Osteoblast (primary cell): ENCODE data around the gene CES3. TPM values are rescaled to one million over a fixed set of nuclear protein-coding genes. Genes with fewer than 3 reads are reported as not detected.
"Not testable (repeated sequence)": the region's sequence is repeated elsewhere in the genome, so short reads cannot be mapped to it uniquely, and the experiment has no call there.

Experiments used
- DNase-seq: peaks from one replicate; pipeline ENCODE4 v3.0.0; 2011; ENCODE audit warnings: low spot score, mixed read lengths; ENCODE audit not compliant: insufficient read length; ENCODE audit errors: missing footprints
- H2AFZ ChIP-seq: 2 replicates; pipeline ENCODE4 v1.6.0; 2011; ENCODE audit warnings: mild to moderate bottlenecking, low read length
- H3K27ac ChIP-seq: 2 replicates; pipeline ENCODE4 v1.5.1; 2011; ENCODE audit warnings: mild to moderate bottlenecking, low read depth, low read length, moderate library complexity
- H3K27me3 ChIP-seq: 2 replicates; pipeline ENCODE4 v1.6.0; 2012; ENCODE audit warnings: mild to moderate bottlenecking, control low read depth, inconsistent platforms, low read length, moderate library complexity; ENCODE audit not compliant: insufficient read depth
- H3K36me3 ChIP-seq: 2 replicates; pipeline ENCODE4 v1.5.1; 2011; ENCODE audit warnings: mild to moderate bottlenecking, low read length, control low read depth, moderate library complexity; ENCODE audit not compliant: insufficient read depth
- H3K4me1 ChIP-seq: 2 replicates; pipeline ENCODE4 v1.5.1; 2011; ENCODE audit warnings: mild to moderate bottlenecking, low read length, control low read depth, moderate library complexity; ENCODE audit not compliant: insufficient read depth
- H3K4me2 ChIP-seq: 2 replicates; pipeline ENCODE4 v1.6.0; 2011; ENCODE audit warnings: mild to moderate bottlenecking, low read length; ENCODE audit not compliant: insufficient read depth
- H3K4me3 ChIP-seq: fragments of 200-600 bp; sonication (generic); 3 replicates; pipeline ENCODE4 v1.5.1; 2012; ENCODE audit warnings: mild to moderate bottlenecking, low read length, inconsistent platforms; ENCODE audit not compliant: insufficient read depth
- H3K79me2 ChIP-seq: 2 replicates; pipeline ENCODE4 v1.6.0; 2012; ENCODE audit warnings: mild to moderate bottlenecking, low read length, control low read depth, inconsistent platforms; ENCODE audit not compliant: insufficient read depth
- H3K9me3 ChIP-seq: 2 replicates; pipeline ENCODE4 v1.5.1; 2011; ENCODE audit warnings: low read depth, low read length, control low read depth
- H4K20me1 ChIP-seq: 2 replicates; pipeline ENCODE4 v1.6.0; 2012; ENCODE audit warnings: mild to moderate bottlenecking, low read length, control low read depth; ENCODE audit not compliant: insufficient read depth
- total RNA-seq: library from RNA; depleted of rRNA; stranded (reverse); fragments of >200 nt; gene quantifications from 2 replicates; pipeline ENCODE4 v1.2.3, GENCODE V29; 2012
- TF ChIP-seq, protein P1 (sequence below): IDR thresholded peaks from 2 replicates; pipeline ENCODE4 v1.5.1; 2011; ENCODE audit warnings: mild to moderate bottlenecking, low read depth, low read length, moderate library complexity; ENCODE audit errors: extremely low read depth

The CES3 gene
- total RNA-seq, 1 donor = not detected

DNA sequence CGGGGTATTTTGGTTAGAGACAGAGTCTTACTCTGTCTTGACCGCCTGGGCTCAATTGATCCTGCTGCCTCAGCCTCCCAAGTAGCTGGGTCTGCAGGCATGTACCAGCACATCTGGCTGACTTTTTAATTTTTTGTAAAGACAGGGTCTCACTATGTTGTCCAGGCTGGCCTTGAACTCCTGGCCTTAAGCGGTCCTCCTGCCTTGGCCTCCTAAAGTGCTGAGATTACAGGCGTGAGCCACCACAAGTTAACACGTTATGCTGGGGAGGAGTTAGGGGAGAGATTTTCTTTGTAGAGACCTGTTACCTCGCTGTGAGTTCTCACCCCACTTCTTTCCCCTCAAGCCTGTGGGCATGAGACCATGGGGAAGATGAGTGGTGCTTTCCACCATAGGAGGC lies 25.5 kb downstream of the CES3 start:
- H3K27me3 ChIP-seq = no peaks in the 10 kb centered on the region
- DNase-seq = no peak
- H3K9me3 ChIP-seq = no peaks in the 10 kb centered on the region
- H3K36me3 ChIP-seq = no peaks in the 10 kb centered on the region
- H3K4me2 ChIP-seq = no peak overlapping the region
- H3K79me2 ChIP-seq = no peaks in the 10 kb centered on the region
- no peak overlapping the region for H2AFZ ChIP-seq
- TF ChIP-seq, protein P1, sequence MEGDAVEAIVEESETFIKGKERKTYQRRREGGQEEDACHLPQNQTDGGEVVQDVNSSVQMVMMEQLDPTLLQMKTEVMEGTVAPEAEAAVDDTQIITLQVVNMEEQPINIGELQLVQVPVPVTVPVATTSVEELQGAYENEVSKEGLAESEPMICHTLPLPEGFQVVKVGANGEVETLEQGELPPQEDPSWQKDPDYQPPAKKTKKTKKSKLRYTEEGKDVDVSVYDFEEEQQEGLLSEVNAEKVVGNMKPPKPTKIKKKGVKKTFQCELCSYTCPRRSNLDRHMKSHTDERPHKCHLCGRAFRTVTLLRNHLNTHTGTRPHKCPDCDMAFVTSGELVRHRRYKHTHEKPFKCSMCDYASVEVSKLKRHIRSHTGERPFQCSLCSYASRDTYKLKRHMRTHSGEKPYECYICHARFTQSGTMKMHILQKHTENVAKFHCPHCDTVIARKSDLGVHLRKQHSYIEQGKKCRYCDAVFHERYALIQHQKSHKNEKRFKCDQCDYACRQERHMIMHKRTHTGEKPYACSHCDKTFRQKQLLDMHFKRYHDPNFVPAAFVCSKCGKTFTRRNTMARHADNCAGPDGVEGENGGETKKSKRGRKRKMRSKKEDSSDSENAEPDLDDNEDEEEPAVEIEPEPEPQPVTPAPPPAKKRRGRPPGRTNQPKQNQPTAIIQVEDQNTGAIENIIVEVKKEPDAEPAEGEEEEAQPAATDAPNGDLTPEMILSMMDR = no peak
- H3K4me1 ChIP-seq = no peaks in the 10 kb centered on the region
- no peaks in the 10 kb centered on the region for H4K20me1 ChIP-seq
- no peak overlapping the region for H3K27ac ChIP-seq
- no peak overlapping the region for H3K4me3 ChIP-seq

DNA sequence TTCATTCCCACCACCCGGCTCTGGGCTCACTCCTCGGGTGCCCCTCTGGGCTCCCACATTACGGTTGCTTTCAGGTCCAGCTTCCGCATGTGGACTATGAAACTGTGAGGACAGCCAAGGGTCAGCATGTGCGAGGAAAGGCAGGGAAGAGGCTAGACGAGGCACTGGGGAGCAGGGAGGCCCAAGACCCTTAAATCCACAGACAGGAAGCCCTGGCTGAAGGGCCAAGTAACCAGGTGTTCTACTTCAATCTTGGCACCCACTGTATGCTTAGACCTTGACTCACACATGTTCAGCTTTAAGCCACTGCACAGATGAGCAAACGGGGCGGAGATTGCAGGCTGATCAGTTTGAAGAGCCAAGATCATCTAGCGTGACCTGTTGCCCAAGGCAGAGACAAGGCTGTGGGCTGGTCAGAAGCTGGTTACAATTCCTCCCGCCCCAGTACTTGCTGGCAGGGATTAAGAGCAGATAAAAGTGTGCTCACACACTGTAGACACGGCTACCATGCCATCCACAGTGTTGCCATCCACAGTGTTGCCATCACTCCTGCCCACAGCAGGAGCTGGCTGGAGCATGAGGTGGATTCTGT lies 27.2 kb downstream of the CES3 start, which contains the start of gene CES4A:
Gene CES4A, plus strand, starts transcription at position 393 of the 592 bp plus-strand sequence. Its CDS starts 184 bp downstream, at position 577.
- H3K4me1 ChIP-seq = no peaks in the 10 kb centered on the region
- no peak within 1 kb of the TSS for H2AFZ ChIP-seq
- no peak within 1 kb of the TSS for H3K4me3 ChIP-seq
- H3K27me3 ChIP-seq = no peaks in the 10 kb centered on the region
- no peaks in the 10 kb centered on the region for H4K20me1 ChIP-seq
- no peaks in the 10 kb centered on the region for H3K79me2 ChIP-seq
- no peak within 1 kb of the TSS for H3K27ac ChIP-seq
- DNase-seq = no peak
- H3K9me3 ChIP-seq = no peaks in the 10 kb centered on the region
- H3K4me2 ChIP-seq = no peak within 1 kb of the TSS
- no peaks in the 10 kb centered on the region for H3K36me3 ChIP-seq
- TF ChIP-seq, protein P1 = no peak

DNA sequence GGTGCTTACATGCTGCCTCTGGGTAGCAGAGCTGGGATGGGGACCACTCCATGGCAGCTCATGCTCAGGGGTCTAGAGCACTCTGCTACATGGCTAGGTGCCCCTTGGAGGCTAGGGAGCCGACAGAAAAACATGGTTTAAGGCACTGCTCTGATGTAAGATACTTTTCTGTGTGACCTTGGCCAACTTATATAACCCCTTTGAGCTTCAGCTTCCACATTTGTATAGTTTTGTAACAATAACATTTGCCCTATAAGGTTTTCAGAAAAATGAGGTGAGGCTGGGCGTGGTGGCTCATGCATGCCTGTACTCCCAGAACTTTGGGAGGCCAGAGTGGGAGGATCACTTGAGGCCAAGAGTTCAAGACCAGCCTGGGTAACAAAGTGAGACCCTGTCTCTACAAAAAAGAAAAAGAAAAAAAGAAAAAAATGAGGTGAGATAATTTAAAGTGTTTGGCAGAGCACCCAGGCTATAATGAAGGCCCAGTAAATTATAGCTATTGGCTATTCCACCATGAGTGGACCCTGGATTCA lies 30.5 kb downstream of the CES3 start:
- Histone ChIP-seq H4K20me1 (no peaks in the 10 kb centered on the region), H3K4me2 (no peak overlapping the region), H3K9me3 (no peaks in the 10 kb centered on the region), H3K79me2 (no peaks in the 10 kb centered on the region), H3K27me3 (no peaks in the 10 kb centered on the region), H3K4me3 (no peak overlapping the region), H3K36me3 (no peaks in the 10 kb centered on the region), H3K4me1 (peaks cover 4% of the 10 kb centered on the region), H3K27ac (no peak overlapping the region), H2AFZ (no peak overlapping the region)
- TF ChIP-seq, protein P1 = no peak
- DNase-seq = no peak

DNA sequence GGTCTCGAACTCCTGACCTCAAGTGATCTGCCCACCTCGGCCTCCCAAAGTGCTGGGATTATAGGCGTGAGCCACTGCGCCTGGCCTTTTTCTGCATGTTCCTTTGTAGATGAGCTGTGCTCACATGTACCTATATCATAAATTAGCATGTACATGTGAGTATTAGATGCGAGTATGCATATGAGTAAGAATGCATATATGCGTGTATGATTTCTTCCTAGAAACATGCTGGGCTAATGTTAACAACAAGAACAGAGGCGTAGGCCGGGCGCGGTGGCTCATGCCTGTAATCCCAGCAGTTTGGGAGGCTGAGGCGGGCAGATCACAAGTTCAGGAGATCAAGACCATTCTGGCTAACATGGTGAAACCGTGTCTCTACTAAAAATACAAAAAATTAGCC lies 32.5 kb downstream of the CES3 start:
- H3K9me3 ChIP-seq, H3K27ac ChIP-seq, H3K79me2 ChIP-seq, H2AFZ ChIP-seq, H4K20me1 ChIP-seq, H3K4me1 ChIP-seq, H3K4me2 ChIP-seq, H3K4me3 ChIP-seq, H3K27me3 ChIP-seq, H3K36me3 ChIP-seq, DNase-seq: not testable (repeated sequence)
